ENCODE measurements around the gene RBM7.

Gene RBM7

DNA sequence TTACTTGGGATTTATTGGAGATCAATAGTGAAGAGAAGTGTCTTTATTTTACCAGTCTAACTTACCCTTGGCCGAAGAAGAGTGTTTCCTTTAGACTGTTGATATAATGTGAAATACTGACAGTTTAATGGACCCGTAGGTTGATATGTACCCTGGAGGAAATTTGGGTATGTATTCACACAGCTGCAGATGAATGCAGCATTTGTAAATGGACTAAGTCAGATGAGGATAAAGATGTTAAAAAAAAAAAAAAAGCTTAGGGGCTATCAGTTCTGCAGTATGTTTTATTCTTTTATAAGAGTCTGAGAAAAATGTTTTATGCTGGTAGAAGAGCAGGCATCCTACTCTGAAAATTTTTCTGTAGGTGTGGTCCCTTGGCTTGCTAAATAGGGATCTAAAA is 41.5 kb downstream of the RBM7 start:
- H3K27me3 ChIP-seq (ENCODE audit: insufficient read depth, low read length, poor library complexity, severe bottlenecking), result no peaks in the 10 kb centered on the region
- H3K9ac ChIP-seq (ENCODE audit: low read depth, low read length, poor library complexity, severe bottlenecking), result peak overlapping the region; percentile 14
- no peaks in the 10 kb centered on the region for H3F3A ChIP-seq (ENCODE audit: low read depth)
- no peaks in the 10 kb centered on the region for H3K36me3 ChIP-seq (ENCODE audit: insufficient read depth, low read length)
- peak overlapping the region; percentile 99 for H3K4me2 ChIP-seq (ENCODE audit: low read depth, low read length, poor library complexity, severe bottlenecking)
- peaks cover 39% of the 10 kb centered on the region for H3K4me1 ChIP-seq (ENCODE audit: insufficient read depth, low read length, poor library complexity, severe bottlenecking)
- H4K20me1 ChIP-seq (ENCODE audit: insufficient read depth, low read length, poor library complexity, severe bottlenecking), result no peaks in the 10 kb centered on the region
- no peak overlapping the region for H2AFZ ChIP-seq (ENCODE audit: low read length)
- H3K9me2 ChIP-seq (replicated peaks; ENCODE audit: low read depth, low read length), result no peaks in the 10 kb centered on the region
- no peaks in the 10 kb centered on the region for H3K9me3 ChIP-seq (ENCODE audit: insufficient read depth, low read depth, low read length)
- peaks cover 22% of the 10 kb centered on the region for H3K79me2 ChIP-seq (ENCODE audit: insufficient read depth, low read length)
- TF ChIP-seq CTCF (conservative IDR thresholded peaks at IDR 0.05; ENCODE audit: low read length) (no peak), EZH2phosphoT487 (IDR thresholded peaks at IDR 0.05; ENCODE audit: borderline replicate concordance) (no peak)
- peak overlapping the region; percentile 99 for H3K4me3 ChIP-seq (ENCODE audit: low read length, poor library complexity, severe bottlenecking)

GRCh38 chr11:114442536-114442935 is 42.1 kb downstream of the RBM7 start:
- Histone ChIP-seq H3F3A (ENCODE audit: low read depth) (no peaks in the 10 kb centered on the region), H3K4me2 (ENCODE audit: low read depth, low read length, poor library complexity, severe bottlenecking) (peak overlapping the region; percentile 99), H3K9me2 (replicated peaks; ENCODE audit: low read depth, low read length) (no peaks in the 10 kb centered on the region), H3K9me3 (ENCODE audit: insufficient read depth, low read depth, low read length) (no peaks in the 10 kb centered on the region), H4K20me1 (ENCODE audit: insufficient read depth, low read length, poor library complexity, severe bottlenecking) (no peaks in the 10 kb centered on the region), H3K4me3 (ENCODE audit: low read length, poor library complexity, severe bottlenecking) (peak overlapping the region; percentile 8), H3K4me1 (ENCODE audit: insufficient read depth, low read length, poor library complexity, severe bottlenecking) (peaks cover 39% of the 10 kb centered on the region), H3K27me3 (ENCODE audit: insufficient read depth, low read length, poor library complexity, severe bottlenecking) (no peaks in the 10 kb centered on the region), H2AFZ (ENCODE audit: low read length) (no peak overlapping the region), H3K36me3 (ENCODE audit: insufficient read depth, low read length) (no peaks in the 10 kb centered on the region), H3K9ac (ENCODE audit: low read depth, low read length, poor library complexity, severe bottlenecking) (no peak overlapping the region), H3K79me2 (ENCODE audit: insufficient read depth, low read length) (peaks cover 22% of the 10 kb centered on the region)
- no peak for TF ChIP-seq CTCF (conservative IDR thresholded peaks at IDR 0.05; ENCODE audit: low read length)
- no peak for TF ChIP-seq EZH2phosphoT487 (IDR thresholded peaks at IDR 0.05; ENCODE audit: borderline replicate concordance)

GRCh38 chr11:114447444-114447843 is 47.0 kb downstream of the RBM7 start:
- Histone ChIP-seq H3K4me1 (ENCODE audit: insufficient read depth, low read length, poor library complexity, severe bottlenecking) (peaks cover 7% of the 10 kb centered on the region), H3K4me3 (ENCODE audit: low read length, poor library complexity, severe bottlenecking) (no peak overlapping the region), H3K36me3 (ENCODE audit: insufficient read depth, low read length) (peaks cover 11% of the 10 kb centered on the region; the same call in 1 of the 2 replicates), H3K4me2 (ENCODE audit: low read depth, low read length, poor library complexity, severe bottlenecking) (no peak overlapping the region), H3K79me2 (ENCODE audit: insufficient read depth, low read length) (peaks cover 6% of the 10 kb centered on the region), H4K20me1 (ENCODE audit: insufficient read depth, low read length, poor library complexity, severe bottlenecking) (no peaks in the 10 kb centered on the region), H3K9ac (ENCODE audit: low read depth, low read length, poor library complexity, severe bottlenecking) (no peak overlapping the region), H3K9me3 (ENCODE audit: insufficient read depth, low read depth, low read length) (no peaks in the 10 kb centered on the region), H3F3A (ENCODE audit: low read depth) (no peaks in the 10 kb centered on the region), H2AFZ (ENCODE audit: low read length) (no peak overlapping the region), H3K27me3 (ENCODE audit: insufficient read depth, low read length, poor library complexity, severe bottlenecking) (no peaks in the 10 kb centered on the region), H3K9me2 (replicated peaks; ENCODE audit: low read depth, low read length) (no peaks in the 10 kb centered on the region)
- TF ChIP-seq EZH2phosphoT487 (IDR thresholded peaks at IDR 0.05; ENCODE audit: borderline replicate concordance) (no peak), CTCF (conservative IDR thresholded peaks at IDR 0.05; ENCODE audit: low read length) (no peak)

Measured in Loucy (cell line).